ES-I3 (cell line): ENCODE data around the gene TIMM22.

ENCODE experiments used
- H3K36me3 ChIP-seq: 2 replicates; pipeline ENCODE4 v1.6.1; 2013; ENCODE audit warnings: mild to moderate bottlenecking, low read length, control low read depth, moderate library complexity; ENCODE audit not compliant: insufficient read depth
- H3K4me1 ChIP-seq: 2 replicates; pipeline ENCODE4 v1.6.1; 2013; ENCODE audit warnings: mild to moderate bottlenecking, control low read depth, low read length; ENCODE audit not compliant: insufficient read depth
- H3K9ac ChIP-seq: 2 replicates; pipeline ENCODE4 v1.6.1; 2013; ENCODE audit warnings: low read depth, mild to moderate bottlenecking, low read length, moderate library complexity
- H3K9me3 ChIP-seq: 2 replicates; pipeline ENCODE4 v1.6.1; 2013; ENCODE audit warnings: mild to moderate bottlenecking, low read length, moderate library complexity; ENCODE audit not compliant: control insufficient read depth, insufficient read depth

The TIMM22 gene

DNA sequence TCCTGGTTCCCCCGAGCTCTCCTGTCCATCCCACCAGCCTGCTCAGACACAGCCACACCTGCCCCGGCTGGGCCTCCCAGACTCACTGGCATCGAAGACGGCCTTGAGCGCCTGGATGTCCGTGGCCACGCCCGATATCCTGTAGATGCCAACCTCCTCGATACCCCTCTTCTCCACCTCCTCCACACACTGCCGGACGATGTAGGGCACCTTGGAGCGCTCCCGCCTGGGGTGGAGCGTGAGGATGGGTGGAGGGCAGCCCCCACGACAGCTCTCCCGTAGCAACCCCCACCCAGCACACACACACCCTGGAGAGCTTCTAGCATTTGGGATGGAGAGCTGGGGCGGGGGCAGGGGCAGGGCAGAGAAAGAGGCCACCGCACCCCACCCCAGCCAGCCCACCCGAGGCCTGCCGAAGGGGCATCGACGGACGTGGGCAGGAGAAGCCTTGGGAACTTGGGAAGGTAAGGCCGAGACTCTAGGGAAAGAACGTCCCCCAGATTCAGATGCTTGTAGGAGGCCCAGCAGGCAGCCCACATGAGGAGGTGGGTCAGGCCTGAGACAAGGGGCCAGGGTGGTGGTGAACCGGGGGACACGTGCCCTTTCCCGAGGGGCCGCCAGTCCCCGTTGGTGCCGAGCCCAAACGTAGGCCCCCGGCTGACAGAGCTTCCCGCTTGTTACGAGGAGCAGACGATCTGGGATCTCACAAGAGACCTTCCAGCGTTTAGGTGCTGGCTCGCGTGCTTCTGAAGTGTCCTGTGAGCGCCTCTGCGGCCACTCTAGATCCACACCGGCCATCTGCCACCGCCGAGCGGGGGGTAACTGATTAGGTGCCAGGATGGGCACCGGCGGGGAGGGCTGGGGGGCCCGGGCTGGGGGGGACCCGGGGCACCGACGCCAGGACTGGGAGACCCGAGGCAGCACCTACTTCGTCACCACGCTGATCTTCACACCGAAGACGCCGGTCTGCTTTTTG, 15.1 kb downstream of the TIMM22 start:
- no peak overlapping the region for H3K9ac ChIP-seq
- H3K4me1 ChIP-seq = no peaks in the 10 kb centered on the region
- no peaks in the 10 kb centered on the region for H3K9me3 ChIP-seq
- no peaks in the 10 kb centered on the region for H3K36me3 ChIP-seq

DNA sequence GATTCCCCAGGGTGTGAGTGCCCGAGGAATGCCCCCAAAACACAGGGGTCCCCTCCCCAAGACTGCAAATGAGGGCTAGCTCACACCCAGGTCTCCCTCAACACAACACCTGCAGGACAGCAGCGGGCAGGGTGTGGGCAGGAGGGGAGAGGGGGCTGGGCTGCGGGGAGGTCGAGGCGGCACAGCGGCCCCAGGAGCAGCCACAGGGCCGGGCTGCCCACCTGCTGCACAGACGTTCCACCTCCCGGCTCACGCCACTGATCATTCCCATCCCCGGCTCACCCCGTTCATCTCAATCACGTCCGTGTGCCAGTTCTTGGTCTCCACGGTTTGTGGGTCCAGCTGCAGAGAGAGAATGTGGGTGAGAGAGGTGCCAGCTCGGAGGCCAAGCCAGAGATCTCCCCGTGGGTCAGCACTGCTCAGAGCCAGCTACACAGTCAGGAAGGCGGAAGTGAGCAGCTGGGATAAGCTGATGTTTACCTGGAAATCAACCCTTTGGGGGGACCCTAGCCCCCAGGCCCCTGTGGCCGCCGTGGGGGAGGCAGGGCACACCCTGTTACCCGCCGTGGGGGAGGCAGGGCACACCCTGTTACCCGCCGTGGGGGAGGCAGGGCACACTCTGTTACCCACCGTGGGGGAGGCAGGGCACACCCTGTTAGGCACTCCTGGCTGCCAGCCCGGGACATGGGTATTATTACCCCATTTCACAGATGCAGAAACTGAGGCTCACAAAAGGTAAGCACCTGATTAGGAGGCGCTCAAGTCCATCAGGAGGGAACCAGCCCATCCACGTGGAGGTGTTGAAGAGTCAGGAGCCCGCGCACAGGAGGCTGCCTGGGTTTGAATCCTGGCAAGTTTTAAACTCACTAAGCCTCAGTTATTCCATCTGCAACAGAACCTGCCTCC, 16.1 kb downstream of the TIMM22 start:
- Histone ChIP-seq H3K36me3 (no peaks in the 10 kb centered on the region), H3K9ac (no peak overlapping the region)

GRCh38 chr17:1013729-1014090, 16.8 kb downstream of the TIMM22 start:
- no peaks in the 10 kb centered on the region for H3K36me3 ChIP-seq
- no peaks in the 10 kb centered on the region for H3K9me3 ChIP-seq
- no peak overlapping the region for H3K9ac ChIP-seq
- no peaks in the 10 kb centered on the region for H3K4me1 ChIP-seq

More for the DNA sequence above, 16.1 kb downstream of the TIMM22 start:
- H3K4me1 ChIP-seq = no peaks in the 10 kb centered on the region
- H3K9me3 ChIP-seq = no peaks in the 10 kb centered on the region

DNA sequence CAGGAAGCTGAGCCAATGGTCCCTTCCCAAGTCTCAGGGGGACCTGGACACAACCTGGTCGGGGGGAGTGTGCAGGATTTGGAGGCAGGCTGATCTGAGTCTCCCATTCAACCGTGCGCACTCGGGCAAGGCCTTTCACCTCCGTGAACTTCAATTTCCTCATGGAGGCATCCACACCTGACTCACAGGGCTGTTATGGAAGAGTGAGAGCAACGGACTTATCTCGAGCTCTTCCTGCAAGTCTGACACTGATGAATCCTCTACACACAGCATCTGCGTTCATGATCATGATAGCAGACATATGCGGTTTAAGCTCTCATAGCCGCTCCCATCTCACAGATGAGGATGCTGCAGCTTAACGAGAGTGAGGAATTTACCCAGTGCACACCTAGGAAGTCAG, 21.6 kb downstream of the TIMM22 start:
- H3K4me1 ChIP-seq = no peaks in the 10 kb centered on the region
- H3K9ac ChIP-seq = no peak overlapping the region
- no peaks in the 10 kb centered on the region for H3K9me3 ChIP-seq
- no peaks in the 10 kb centered on the region for H3K36me3 ChIP-seq

GRCh38 chr17:1019451-1019850, 22.5 kb downstream of the TIMM22 start:
- Histone ChIP-seq H3K36me3 (no peaks in the 10 kb centered on the region), H3K9ac (no peak overlapping the region), H3K9me3 (no peaks in the 10 kb centered on the region), H3K4me1 (no peaks in the 10 kb centered on the region)

- no peaks in the 10 kb centered on the region for H3K9me3 ChIP-seq
- no peaks in the 10 kb centered on the region for H3K4me1 ChIP-seq
- no peak overlapping the region for H3K9ac ChIP-seq
- no peaks in the 10 kb centered on the region for H3K36me3 ChIP-seq
Measured at GRCh38 chr17:1021147-1021546, 24.2 kb downstream of the TIMM22 start.

GRCh38 chr17:1022278-1023024, 25.5 kb downstream of the TIMM22 start:
- Histone ChIP-seq H3K9me3 (no peaks in the 10 kb centered on the region), H3K4me1 (no peaks in the 10 kb centered on the region), H3K9ac (no peak overlapping the region), H3K36me3 (no peaks in the 10 kb centered on the region)

DNA sequence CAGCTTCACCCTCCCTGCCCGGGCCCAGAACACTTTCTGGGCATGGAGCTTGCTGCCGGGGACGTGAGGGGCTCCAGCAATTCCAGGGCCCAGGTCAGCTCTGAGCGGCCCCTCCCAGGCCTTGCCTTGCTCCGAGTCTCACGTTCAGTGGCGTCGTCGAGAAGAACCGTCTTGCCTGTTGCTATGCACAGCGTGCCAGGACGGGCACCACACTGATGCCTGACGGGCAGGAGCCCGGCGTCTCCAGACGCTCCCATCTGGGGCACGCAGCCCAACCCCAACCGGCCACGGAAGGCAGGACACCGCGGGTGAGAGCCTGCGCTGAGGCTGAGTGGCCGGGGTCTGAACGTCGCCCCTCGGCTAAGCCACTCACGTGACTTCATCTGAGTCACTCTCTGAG, 27.1 kb downstream of the TIMM22 start:
- H3K9ac ChIP-seq = no peak overlapping the region
- no peaks in the 10 kb centered on the region for H3K4me1 ChIP-seq
- no peaks in the 10 kb centered on the region for H3K9me3 ChIP-seq
- H3K36me3 ChIP-seq = no peaks in the 10 kb centered on the region

GRCh38 chr17:1025733-1026598, 29.0 kb downstream of the TIMM22 start:
- H3K9ac ChIP-seq = no peak overlapping the region
- H3K9me3 ChIP-seq = no peaks in the 10 kb centered on the region
- no peaks in the 10 kb centered on the region for H3K36me3 ChIP-seq
- H3K4me1 ChIP-seq = no peaks in the 10 kb centered on the region

DNA sequence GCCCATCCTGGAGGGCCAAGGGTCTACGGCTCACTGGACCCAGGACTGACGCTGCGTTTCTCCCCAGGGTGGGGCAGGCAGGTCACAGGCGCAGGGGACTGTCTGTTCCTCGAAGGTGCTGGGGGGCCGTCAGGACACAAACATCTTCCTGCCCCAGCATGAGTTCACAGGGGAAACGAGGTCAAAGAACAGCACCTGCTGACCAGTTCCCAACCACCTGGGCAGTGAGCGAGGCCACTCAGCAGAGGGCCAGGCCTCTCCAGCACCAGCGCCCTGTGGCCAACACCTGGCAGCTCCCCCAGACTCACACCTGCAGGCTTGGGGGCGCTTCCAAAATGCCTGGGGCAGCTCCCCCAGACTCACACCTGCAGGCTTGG, 29.7 kb downstream of the TIMM22 start:
- Histone ChIP-seq H3K9ac (no peak overlapping the region), H3K9me3 (no peaks in the 10 kb centered on the region), H3K4me1 (no peaks in the 10 kb centered on the region), H3K36me3 (no peaks in the 10 kb centered on the region)

GRCh38 chr17:1027044-1027443, 30.1 kb downstream of the TIMM22 start:
- no peak overlapping the region for H3K9ac ChIP-seq
- no peaks in the 10 kb centered on the region for H3K9me3 ChIP-seq
- H3K36me3 ChIP-seq = no peaks in the 10 kb centered on the region
- no peaks in the 10 kb centered on the region for H3K4me1 ChIP-seq

- H3K9ac ChIP-seq = no peak overlapping the region
- no peaks in the 10 kb centered on the region for H3K36me3 ChIP-seq
- no peaks in the 10 kb centered on the region for H3K9me3 ChIP-seq
- no peaks in the 10 kb centered on the region for H3K4me1 ChIP-seq
Measured at GRCh38 chr17:1029196-1029921, 32.4 kb downstream of the TIMM22 start.
